Testis (tissue), 3 donors: Measurements from ENCODE around the gene OSR1. TPM values are rescaled to one million over a fixed set of nuclear protein-coding genes. Genes with fewer than 3 reads are reported as not detected.

Experiments used
- DNase-seq: peaks from one replicate; pipeline ENCODE4 v3.0.0-alpha.2; 2019
- H3K27ac ChIP-seq, 2 donors: fragments of 200-600 bp; sonication (generic); one replicate each; pipeline ENCODE4 v1.5.1; 2019
- H3K27me3 ChIP-seq: fragments of 200-600 bp; sonication (generic); one replicate; pipeline ENCODE4 v1.5.1; 2019
- H3K36me3 ChIP-seq: fragments of 200-600 bp; sonication (generic); one replicate; pipeline ENCODE4 v1.5.1; 2017; ENCODE audit warnings: low read depth; ENCODE audit errors: missing control alignments
- H3K4me1 ChIP-seq: fragments of 200-600 bp; sonication (generic); one replicate; pipeline ENCODE4 v1.5.1; 2019
- H3K4me3 ChIP-seq, 2 donors: fragments of 200-600 bp; sonication (generic); one replicate each; pipeline ENCODE4 v1.5.1; 2017 to 2019
- H3K9me3 ChIP-seq: fragments of 200-600 bp; sonication (generic); one replicate; pipeline ENCODE4 v1.5.1; 2017
- CTCF ChIP-seq, 3 experiments: fragments of 450-650 bp in 2 of 3; fragments of 200-600 bp in 1 of 3; sonication (generic) in 1 of 3; IDR thresholded peaks; one replicate each; pipeline ENCODE4 v1.5.1; 2016 to 2019; ENCODE audit warnings: antibody characterized with exemption in 3 of 3, mild to moderate bottlenecking in 2 of 3, moderate library complexity in 1 of 3
- POLR2A ChIP-seq: fragments of 450-650 bp; IDR thresholded peaks from one replicate; pipeline ENCODE4 v1.6.1; 2017; ENCODE audit warnings: antibody characterized with exemption, mild to moderate bottlenecking, moderate library complexity
- WGBS, 2 donors: methylation state at CpG; one replicate each; pipeline ENCODE4 v1.1.5; 2018; 5-methylcytosine and 5-hydroxymethylcytosine counted together
- intact Hi-C: fragments of 100-400 bp; cut with DNase I; formaldehyde crosslinking; loops from one replicate; pipeline ENCODE4 v1.15.1; 2023; ENCODE audit warnings: low total_unique reads
- polyA plus RNA-seq: library from polyadenylated mRNA; stranded (reverse); fragments of 350-450 nt; fragmentation: Illumina TruSeq; extraction: RNeasy Lipid Tissue Mini Kit (QIAGEN cat#74804); gene quantifications from one replicate; pipeline ENCODE4 v1.2.3, GENCODE V29; 2014; ENCODE audit warnings: low read depth, low replicate concordance; ENCODE audit not compliant: insufficient read depth
- total RNA-seq, 2 donors: library from RNA; depleted of rRNA; stranded (reverse); fragments of >200 nt; gene quantifications; one replicate each; pipeline ENCODE4 v1.2.3, GENCODE V29; 2016

The OSR1 gene
- total and polyA plus RNA-seq, 3 donors from 2014 or later = 8.9 to 27.7 (median 21.5) TPM

- no peak overlapping the region for H3K4me3 ChIP-seq
- no peaks in the 10 kb centered on the region for H3K27me3 ChIP-seq
- H3K27ac ChIP-seq = no peak overlapping the region
- no peaks in the 10 kb centered on the region for H3K4me1 ChIP-seq
- TF ChIP-seq CTCF (IDR thresholded peaks at IDR 0.05) = no peak
- no peak for TF ChIP-seq POLR2A
- no peaks in the 10 kb centered on the region for H3K36me3 ChIP-seq
- no peaks in the 10 kb centered on the region for H3K9me3 ChIP-seq
- intact Hi-C loops = no loop called here
- no peak for DNase-seq
- WGBS, 2 donors = 89 to 91% methylated on average over 2 of the region's 2 CpGs
Observed at GRCh38 chr2:19378939-19379338, 20.5 kb upstream of the OSR1 start.

- no peaks in the 10 kb centered on the region for H3K36me3 ChIP-seq
- no peaks in the 10 kb centered on the region for H3K4me1 ChIP-seq
- no peak for DNase-seq
- no peaks in the 10 kb centered on the region for H3K27me3 ChIP-seq
- intact Hi-C loops = no loop called here
- WGBS, 2 donors = 80 to 93% methylated on average over 3 of the region's 3 CpGs
- H3K27ac ChIP-seq = no peak overlapping the region
- no peaks in the 10 kb centered on the region for H3K9me3 ChIP-seq
- no peak for TF ChIP-seq POLR2A
- no peak overlapping the region for H3K4me3 ChIP-seq
Observed at GRCh38 chr2:19377717-19378116, 19.3 kb upstream of the OSR1 start.

- intact Hi-C loops = no loop called here
- no peak overlapping the region for H3K4me3 ChIP-seq
Observed at GRCh38 chr2:19373352-19373751, 14.9 kb upstream of the OSR1 start.

GRCh38 chr2:19371996-19372582, 13.7 kb upstream of the OSR1 start:
- DNase-seq = no peak
- intact Hi-C loops = no loop called here
- H3K9me3 ChIP-seq = no peaks in the 10 kb centered on the region
- H3K4me1 ChIP-seq = no peaks in the 10 kb centered on the region
- no peaks in the 10 kb centered on the region for H3K36me3 ChIP-seq
- no peak overlapping the region for H3K27ac ChIP-seq
- no peaks in the 10 kb centered on the region for H3K27me3 ChIP-seq
- no peak overlapping the region for H3K4me3 ChIP-seq
- 86 to 90% methylated on average over 4 of the region's 4 CpGs for WGBS, 2 donors
- TF ChIP-seq CTCF (IDR thresholded peaks at IDR 0.05) = no peak

More at GRCh38 chr2:19373352-19373751, 14.9 kb upstream of the OSR1 start:
- Histone ChIP-seq H3K36me3 (no peaks in the 10 kb centered on the region), H3K27ac (no peak overlapping the region), H3K9me3 (no peaks in the 10 kb centered on the region), H3K4me1 (no peaks in the 10 kb centered on the region), H3K27me3 (no peaks in the 10 kb centered on the region)
- 90 to 95% methylated on average over 1 to 2 of the region's 2 CpGs for WGBS, 2 donors
- no peak for DNase-seq
- TF ChIP-seq POLR2A (no peak), CTCF (IDR thresholded peaks at IDR 0.05) (no peak)

- Histone ChIP-seq H3K36me3 (no peaks in the 10 kb centered on the region), H3K4me3 (no peak overlapping the region), H3K4me1 (no peaks in the 10 kb centered on the region), H3K27me3 (no peaks in the 10 kb centered on the region), H3K27ac (no peak overlapping the region), H3K9me3 (no peaks in the 10 kb centered on the region)
- intact Hi-C loops = loop anchor here (10.0 kb wide), 2 partner anchors 495 to 845 kb away; no protein-coding TSS in a partner anchor
- WGBS, 2 donors = 93 to 95% methylated on average over 2 of the region's 2 CpGs
- TF ChIP-seq CTCF (IDR thresholded peaks at IDR 0.05) (no peak), POLR2A (no peak)
- no peak for DNase-seq
Observed at GRCh38 chr2:19369341-19369955, 11.0 kb upstream of the OSR1 start.
